ENCODE measurements around the gene HAUS3.

DNA sequence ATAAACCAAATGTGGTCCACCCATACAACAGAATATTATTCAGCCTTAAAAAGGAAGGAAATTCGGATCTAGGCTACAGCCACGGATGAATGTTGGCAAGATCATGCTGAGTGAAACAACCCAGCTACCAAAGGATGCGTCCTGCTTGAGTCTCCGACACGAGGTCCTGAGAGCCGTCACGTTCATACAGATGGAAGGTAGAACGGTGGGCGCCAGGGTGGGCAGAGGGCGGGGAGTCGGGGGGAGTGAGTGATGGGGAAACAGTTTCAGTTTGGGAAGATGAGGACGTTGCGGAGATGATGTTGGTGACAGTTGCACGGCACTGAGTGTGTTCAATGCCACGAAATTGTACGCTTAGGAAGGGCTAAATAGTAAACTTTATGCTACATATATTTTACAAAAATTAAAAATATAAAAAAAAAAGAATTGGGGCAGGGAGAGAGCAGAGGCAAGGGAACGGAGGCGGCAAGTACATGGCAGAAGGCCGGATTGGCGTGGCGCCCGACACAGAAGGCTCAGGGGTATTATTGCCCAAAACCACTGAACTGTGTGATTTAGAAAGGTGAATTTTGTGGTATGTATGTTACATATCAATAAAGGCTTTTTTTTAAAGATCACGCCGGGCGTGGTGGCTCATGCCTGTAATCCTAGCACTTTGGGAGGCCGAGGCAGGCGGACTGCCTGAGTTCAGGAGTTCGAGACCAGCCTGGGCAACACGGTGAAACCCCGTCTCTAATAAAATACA lies 34.8 kb upstream of the HAUS3 start:
- TF ChIP-seq RARB (CRISPR knock-in tag; IDR thresholded peaks at IDR 0.05) (no peak), ISL1 (CRISPR knock-in tag; IDR thresholded peaks at IDR 0.05) (no peak), ZFP30 (CRISPR knock-in tag; IDR thresholded peaks at IDR 0.05) (no peak), ZFP3 (CRISPR knock-in tag; IDR thresholded peaks at IDR 0.05) (no peak), ZNF565 (CRISPR knock-in tag; conservative IDR thresholded peaks at IDR 0.05; ENCODE audit: low read depth) (no peak)
- TF ChIP-seq, protein P1, sequence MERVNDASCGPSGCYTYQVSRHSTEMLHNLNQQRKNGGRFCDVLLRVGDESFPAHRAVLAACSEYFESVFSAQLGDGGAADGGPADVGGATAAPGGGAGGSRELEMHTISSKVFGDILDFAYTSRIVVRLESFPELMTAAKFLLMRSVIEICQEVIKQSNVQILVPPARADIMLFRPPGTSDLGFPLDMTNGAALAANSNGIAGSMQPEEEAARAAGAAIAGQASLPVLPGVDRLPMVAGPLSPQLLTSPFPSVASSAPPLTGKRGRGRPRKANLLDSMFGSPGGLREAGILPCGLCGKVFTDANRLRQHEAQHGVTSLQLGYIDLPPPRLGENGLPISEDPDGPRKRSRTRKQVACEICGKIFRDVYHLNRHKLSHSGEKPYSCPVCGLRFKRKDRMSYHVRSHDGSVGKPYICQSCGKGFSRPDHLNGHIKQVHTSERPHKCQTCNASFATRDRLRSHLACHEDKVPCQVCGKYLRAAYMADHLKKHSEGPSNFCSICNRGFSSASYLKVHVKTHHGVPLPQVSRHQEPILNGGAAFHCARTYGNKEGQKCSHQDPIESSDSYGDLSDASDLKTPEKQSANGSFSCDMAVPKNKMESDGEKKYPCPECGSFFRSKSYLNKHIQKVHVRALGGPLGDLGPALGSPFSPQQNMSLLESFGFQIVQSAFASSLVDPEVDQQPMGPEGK (CRISPR knock-in tag; IDR thresholded peaks at IDR 0.05; ENCODE audit: borderline replicate concordance) = no peak
- TF ChIP-seq, protein P2, sequence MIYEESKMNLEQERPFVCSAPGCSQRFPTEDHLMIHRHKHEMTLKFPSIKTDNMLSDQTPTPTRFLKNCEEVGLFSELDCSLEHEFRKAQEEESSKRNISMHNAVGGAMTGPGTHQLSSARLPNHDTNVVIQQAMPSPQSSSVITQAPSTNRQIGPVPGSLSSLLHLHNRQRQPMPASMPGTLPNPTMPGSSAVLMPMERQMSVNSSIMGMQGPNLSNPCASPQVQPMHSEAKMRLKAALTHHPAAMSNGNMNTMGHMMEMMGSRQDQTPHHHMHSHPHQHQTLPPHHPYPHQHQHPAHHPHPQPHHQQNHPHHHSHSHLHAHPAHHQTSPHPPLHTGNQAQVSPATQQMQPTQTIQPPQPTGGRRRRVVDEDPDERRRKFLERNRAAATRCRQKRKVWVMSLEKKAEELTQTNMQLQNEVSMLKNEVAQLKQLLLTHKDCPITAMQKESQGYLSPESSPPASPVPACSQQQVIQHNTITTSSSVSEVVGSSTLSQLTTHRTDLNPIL (CRISPR knock-in tag; IDR thresholded peaks at IDR 0.05; ENCODE audit: low read depth) = no peak

Data from SK-N-SH treated with all-trans-retinoic acid at 6 μM for 48 hours (cell line).